Thoracic aorta (tissue), 2 donors: ENCODE measurements around the gene CPEB2. TPM values are rescaled to one million over a fixed set of nuclear protein-coding genes. Genes with fewer than 3 reads are reported as not detected.

Source experiments
- ATAC-seq: fragments of 150-250 bp; one replicate; pipeline ENCODE4 v1.8.0; 2017; ENCODE audit warnings: low read depth; ENCODE audit not compliant: insufficient number of reproducible peaks, low FRiP score
- DNase-seq: peaks from one replicate; pipeline ENCODE4 v3.0.0-alpha.2; 2020; ENCODE audit warnings: low spot score
- H3K27ac ChIP-seq, 2 donors: fragments of 200-600 bp; sonication (generic); 1 replicate in 1 of 2; 2 replicates in 1 of 2; pipeline ENCODE4 v1.5.1; 2016; ENCODE audit warnings: mild to moderate bottlenecking in 2 of 2, moderate library complexity in 2 of 2
- H3K27me3 ChIP-seq: fragments of 200-600 bp; sonication (generic); replicated peaks from 2 replicates; pipeline ENCODE4 v1.6.0; 2016; ENCODE audit warnings: mild to moderate bottlenecking; ENCODE audit not compliant: insufficient read depth
- H3K36me3 ChIP-seq: fragments of 200-600 bp; sonication (generic); one replicate; pipeline ENCODE4 v1.5.1; 2016
- H3K4me1 ChIP-seq, 2 donors: fragments of 200-600 bp; sonication (generic); 1 replicate in 1 of 2; 2 replicates in 1 of 2; pipeline versions ENCODE4 v1.5.1 to v1.6.0; 2016; ENCODE audit warnings: low read depth in 2 of 2, mild to moderate bottlenecking in 1 of 2; ENCODE audit not compliant: control insufficient read depth in 1 of 2
- H3K4me3 ChIP-seq: fragments of 200-600 bp; sonication (generic); 2 replicates; pipeline ENCODE4 v1.5.1; 2016; ENCODE audit warnings: mild to moderate bottlenecking
- H3K9me3 ChIP-seq: fragments of 200-600 bp; sonication (generic); 2 replicates; pipeline ENCODE4 v1.5.1; 2016
- CTCF ChIP-seq: fragments of 200-600 bp; sonication (generic); IDR thresholded peaks from one replicate; pipeline ENCODE4 v1.5.1; 2019; ENCODE audit warnings: antibody characterized with exemption
- total RNA-seq, 2 donors: library from RNA; depleted of rRNA; stranded (reverse); fragments of >200 nt; gene quantifications; one replicate each; pipeline versions ENCODE4 v1.1.0 to v1.2.3, GENCODE V29; 2016

Gene CPEB2
- total RNA-seq, 2 donors from 2014 or later = 31.0 to 33.4 TPM

- no peak for DNase-seq
- H3K27me3 ChIP-seq = no peaks in the 10 kb centered on the region
- no peaks in the 10 kb centered on the region for H3K36me3 ChIP-seq
- no peaks in the 10 kb centered on the region for H3K4me1 ChIP-seq
- H3K9me3 ChIP-seq = no peaks in the 10 kb centered on the region
- no peak for ATAC-seq
- TF ChIP-seq CTCF = no peak
- H3K4me3 ChIP-seq = no peak overlapping the region
- no peak overlapping the region for H3K27ac ChIP-seq
These were observed 24.5 kb upstream of the CPEB2 start for GRCh38 chr4:14977830-14978229.

GRCh38 chr4:14984448-14984847, 17.8 kb upstream of the CPEB2 start:
- no peaks in the 10 kb centered on the region for H3K36me3 ChIP-seq
- H3K9me3 ChIP-seq = no peaks in the 10 kb centered on the region
- no peak for ATAC-seq
- H3K4me1 ChIP-seq = no peaks in the 10 kb centered on the region
- no peaks in the 10 kb centered on the region for H3K27me3 ChIP-seq
- TF ChIP-seq CTCF = no peak
- DNase-seq = no peak
- no peak overlapping the region for H3K27ac ChIP-seq
- no peak overlapping the region for H3K4me3 ChIP-seq

GRCh38 chr4:14985161-14985560, 17.1 kb upstream of the CPEB2 start:
- TF ChIP-seq CTCF = no peak
- ATAC-seq (no peak), DNase-seq (no peak)
- H3K9me3 ChIP-seq = no peaks in the 10 kb centered on the region
- H3K27me3 ChIP-seq = no peaks in the 10 kb centered on the region
- no peak overlapping the region for H3K4me3 ChIP-seq
- H3K4me1 ChIP-seq = no peaks in the 10 kb centered on the region
- H3K27ac ChIP-seq = no peak overlapping the region
- H3K36me3 ChIP-seq = no peaks in the 10 kb centered on the region

- H3K4me3 ChIP-seq = no peak overlapping the region
- H3K27ac ChIP-seq = no peak overlapping the region
- no peaks in the 10 kb centered on the region for H3K4me1 ChIP-seq
- DNase-seq (no peak), ATAC-seq (no peak)
- no peaks in the 10 kb centered on the region for H3K36me3 ChIP-seq
- TF ChIP-seq CTCF = no peak
- H3K27me3 ChIP-seq = no peaks in the 10 kb centered on the region
- H3K9me3 ChIP-seq = no peaks in the 10 kb centered on the region
These were observed 16.4 kb upstream of the CPEB2 start for GRCh38 chr4:14985843-14986242.

GRCh38 chr4:14987054-14987453, 15.2 kb upstream of the CPEB2 start:
- DNase-seq = no peak
- Histone ChIP-seq H3K4me3 (no peak overlapping the region), H3K9me3 (no peaks in the 10 kb centered on the region), H3K27me3 (no peaks in the 10 kb centered on the region), H3K36me3 (no peaks in the 10 kb centered on the region), H3K4me1 (no peaks in the 10 kb centered on the region), H3K27ac (no peak overlapping the region)
- no peak for TF ChIP-seq CTCF
- no peak for ATAC-seq
